Nucleus accumbens (tissue), 56 donors: ENCODE results near the gene HYAL1.
"Not testable (repeated sequence)": the region's sequence is repeated elsewhere in the genome, so short reads cannot be mapped to it uniquely, and the experiment has no call there.

Experiments
- DNase-seq, 56 donors: peaks; one replicate each; lab custom pipeline; 2025; lab: John Stamatoyannopoulos, UW

HYAL1 gene

DNA sequence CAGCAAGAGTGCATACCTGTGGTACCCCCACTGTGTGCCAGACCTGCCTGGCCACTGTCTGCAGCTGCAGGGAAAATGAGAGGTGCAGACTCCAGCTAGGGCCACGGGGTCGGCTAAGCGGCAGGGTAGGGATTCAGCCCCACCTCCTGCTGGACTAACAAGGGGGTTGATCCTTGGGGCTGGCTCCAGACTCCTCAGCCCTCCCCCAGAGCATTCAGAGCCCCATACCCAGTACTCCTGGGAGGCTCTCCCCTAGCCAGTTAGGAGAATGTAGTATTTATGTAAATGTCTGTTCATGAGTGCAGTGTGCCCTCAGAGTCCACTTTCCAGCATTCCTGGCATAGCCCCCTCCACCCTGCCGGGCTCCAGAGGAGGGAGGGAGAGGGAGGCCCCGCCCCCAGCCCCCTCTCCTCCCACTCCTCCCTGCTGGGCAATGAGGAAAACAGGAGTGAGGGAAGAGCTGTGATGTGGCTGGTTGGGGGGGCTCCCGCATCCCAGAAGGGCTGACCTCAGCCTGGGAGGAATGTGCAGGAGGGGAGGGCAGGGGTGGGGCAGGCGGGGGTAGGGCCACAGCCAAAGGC lies 38.9 kb downstream of the HYAL1 start:
- DNase-seq = peak in 52 of 56 donors; percentile 34 to 88 (median 74)

DNA sequence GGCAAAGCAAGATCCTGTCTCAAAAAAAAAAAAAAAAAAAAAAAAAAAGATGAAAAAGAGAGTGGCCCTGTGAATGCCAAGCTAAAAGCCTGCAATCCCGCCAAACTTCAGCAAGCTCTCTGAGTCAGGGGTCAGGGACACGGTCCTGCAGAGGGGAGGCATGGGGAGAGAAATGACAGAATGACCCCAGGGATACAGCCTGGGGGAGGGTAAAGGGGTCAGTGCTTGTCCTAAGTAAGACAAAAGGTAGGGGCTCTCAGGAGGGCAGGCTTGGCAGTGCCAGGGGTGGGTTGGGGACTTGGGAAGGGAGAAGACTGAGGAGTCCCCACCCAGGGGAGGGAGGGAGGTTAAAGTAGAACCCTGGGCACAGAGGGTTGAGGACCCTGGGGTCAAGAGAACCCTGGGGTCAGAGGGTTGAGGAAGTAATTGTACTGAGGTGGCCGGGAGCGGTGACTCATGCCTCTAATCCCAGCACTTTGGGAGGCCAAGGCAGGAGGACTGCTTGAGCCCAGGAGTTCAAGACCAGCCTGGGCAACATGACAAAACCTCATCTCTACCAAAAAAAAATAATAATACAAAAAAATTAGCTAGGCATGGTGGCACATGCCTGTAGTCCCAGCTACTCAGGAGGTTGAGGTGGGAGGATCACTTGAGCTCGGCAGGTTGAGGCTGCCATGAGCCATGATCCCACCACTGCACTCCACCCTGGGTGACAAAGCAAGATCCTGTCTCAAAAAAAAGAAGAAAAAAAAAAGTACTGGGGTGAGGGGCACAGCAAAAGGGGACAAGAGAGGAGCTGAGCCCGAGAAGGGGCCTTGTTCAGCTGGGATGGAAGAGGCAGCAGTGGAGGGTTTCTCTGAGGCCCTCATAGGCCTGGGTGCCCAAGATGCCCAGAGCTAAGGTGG lies 39.6 kb downstream of the HYAL1 start:
- DNase-seq = peak in 1 of 56 donors; percentile 47

DNA sequence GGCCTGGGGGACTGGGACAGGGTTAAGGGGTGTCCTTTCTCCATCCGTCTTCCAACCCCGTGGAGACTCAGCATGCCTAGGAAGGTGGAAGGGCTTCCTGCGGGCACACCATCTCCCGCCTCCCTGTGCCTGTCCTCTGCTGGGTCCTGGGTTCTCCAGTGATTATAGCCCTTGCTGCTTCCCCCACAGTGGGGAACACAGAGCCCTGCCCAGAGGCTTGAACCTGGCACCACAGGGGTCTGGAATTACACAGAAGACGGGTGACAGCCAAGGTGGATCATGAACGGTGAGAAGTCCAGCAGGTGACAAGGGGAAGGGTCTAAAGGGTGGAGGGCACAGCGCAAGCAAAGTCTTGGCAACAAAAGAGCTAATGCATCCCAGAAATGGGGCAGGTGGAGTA lies 40.6 kb downstream of the HYAL1 start:
- no peak for DNase-seq

DNA sequence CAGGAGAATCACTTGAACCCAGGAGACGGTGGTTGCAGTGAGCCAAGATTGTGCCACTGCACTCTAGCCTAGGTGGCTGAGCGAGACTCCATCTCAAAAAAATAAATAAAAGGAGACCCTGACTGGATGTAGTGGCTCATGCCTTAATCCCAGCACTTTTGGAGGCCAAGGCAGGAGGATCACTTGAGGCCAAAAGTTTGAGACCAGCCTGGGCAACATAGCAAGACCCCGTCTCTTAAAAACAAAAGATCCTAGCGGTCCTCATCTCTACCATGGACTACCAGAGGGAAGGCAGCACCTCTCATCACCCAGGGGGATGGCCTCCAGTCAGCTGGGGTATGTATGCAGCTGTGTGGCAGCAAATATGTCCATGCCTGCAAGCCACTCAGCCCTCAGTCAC lies 41.2 kb downstream of the HYAL1 start:
- DNase-seq = not testable (repeated sequence)

DNA sequence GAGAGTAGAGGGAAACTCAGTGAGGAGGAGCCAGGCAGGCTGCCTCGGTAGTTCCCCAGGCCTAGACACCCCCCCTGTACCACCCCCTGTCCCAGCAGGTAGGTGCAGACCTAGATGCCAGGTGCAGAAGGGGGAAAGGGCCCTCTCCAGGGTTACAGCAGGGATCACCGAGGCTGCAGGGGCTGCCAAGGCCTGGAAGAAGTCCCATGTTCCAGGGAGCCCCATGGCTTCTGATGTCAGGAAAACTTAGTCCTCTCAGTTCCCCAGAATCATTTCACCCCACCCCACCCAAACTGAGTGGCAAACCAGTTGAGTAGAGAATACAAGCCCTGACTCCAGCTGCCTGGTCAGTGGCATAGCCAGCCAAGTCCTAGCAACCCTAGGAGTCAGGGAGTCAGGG lies 41.9 kb downstream of the HYAL1 start:
- peak in 3 of 56 donors; percentile 16 to 46 (median 37) for DNase-seq

DNA sequence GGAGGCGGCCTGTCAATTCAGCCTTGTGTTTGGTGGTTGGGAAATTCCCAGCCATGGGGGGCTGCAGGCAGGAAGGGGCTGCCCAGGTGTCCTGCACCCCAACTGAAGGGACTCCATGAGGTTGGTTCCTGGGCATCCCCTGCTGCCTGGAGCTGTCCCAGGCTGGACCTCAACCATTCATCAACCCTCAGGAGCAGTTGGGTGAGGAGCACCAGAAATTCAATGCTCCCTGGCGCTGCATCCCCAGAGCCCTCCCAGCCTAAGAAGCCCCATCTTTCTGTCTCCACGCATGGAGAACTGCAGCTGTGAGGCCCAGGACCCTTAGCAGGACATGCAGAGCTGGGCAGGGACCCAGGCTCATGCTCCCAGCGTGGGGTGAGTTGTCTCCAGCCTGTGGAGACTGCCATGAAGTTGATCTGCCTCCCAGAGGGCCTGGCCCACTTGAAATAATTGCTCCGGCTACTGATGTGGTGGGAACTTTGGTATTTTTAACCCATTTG lies 42.4 kb downstream of the HYAL1 start:
- peak in 4 of 56 donors; percentile 47 to 65 (median 60) for DNase-seq

DNA sequence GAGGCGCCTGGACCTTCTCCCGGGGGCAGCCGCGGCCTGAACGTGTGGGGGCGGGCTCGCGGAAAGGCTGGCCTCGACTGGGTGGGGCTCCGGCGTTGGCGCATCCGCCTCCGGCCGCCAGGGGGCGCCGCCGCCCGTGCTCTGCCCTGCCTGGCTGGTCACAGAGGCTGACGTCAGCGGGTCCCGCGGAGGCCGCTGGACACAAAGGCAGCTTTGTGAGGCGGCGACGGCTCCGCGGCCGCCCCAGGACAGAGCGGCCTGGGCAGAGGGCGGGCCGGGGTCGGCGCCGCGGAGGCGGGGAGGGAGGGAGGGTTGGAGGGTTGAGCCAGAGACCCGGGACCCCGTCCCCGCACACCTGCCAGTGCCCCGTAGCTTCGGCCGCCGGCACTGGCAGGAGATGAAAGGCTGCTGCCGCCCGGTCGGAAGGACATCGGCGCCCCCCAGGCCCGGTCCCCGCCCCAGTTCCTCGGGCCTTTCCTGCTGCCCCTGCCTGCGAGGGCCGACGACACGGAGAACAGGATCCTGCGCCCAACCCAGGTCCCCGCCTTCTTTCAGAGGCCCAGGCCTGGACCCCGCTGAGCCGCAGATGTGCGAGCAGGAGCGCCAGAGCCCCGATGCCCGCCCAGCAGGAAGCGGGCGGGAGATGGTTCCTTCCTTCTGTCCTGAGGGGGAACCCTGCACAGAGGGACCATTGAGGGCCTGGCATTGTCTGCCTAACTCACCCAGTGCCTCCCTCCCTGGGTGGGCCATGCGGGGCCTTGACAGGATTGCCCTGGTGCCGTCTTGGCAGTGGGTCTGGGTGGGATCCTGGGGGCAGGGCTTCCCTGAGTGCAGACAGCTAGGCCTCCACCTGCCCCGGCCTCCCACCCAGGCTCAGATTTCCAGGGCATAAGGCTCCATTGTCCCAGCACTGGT lies 43.1 kb downstream of the HYAL1 start:
- DNase-seq = peak in 55 of 56 donors; percentile 57 to 97 (median 91)

DNA sequence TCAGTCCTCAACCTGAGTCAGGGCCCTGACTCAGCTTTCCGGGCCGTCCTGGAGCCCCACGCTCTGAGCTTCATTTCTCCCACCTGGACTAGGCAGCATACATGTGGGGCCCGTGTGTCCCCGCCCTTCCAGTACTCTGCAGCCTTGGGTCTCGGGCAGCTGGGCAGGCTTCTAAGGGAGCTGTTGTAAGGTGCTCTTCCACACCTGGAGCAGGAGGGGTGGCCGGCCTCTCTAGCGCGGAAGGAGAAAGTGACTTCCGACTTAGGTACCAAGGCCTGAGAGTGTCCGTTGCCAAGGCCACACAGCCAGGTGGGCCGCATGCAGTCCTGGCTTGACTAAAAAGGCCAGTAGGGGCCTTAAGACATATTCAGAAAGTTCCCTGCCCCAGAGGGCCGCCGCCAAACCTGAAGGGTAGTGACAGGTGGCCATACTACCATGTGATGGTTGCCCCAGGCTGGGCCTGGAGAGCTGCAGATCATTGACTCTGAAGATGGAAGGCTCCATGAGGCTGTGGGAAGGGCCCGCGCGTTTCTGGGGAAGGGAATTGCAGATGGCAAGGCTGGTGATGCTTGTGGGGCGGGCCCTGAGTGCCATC lies 43.8 kb downstream of the HYAL1 start:
- peak in 1 of 56 donors; percentile 58 for DNase-seq

DNA sequence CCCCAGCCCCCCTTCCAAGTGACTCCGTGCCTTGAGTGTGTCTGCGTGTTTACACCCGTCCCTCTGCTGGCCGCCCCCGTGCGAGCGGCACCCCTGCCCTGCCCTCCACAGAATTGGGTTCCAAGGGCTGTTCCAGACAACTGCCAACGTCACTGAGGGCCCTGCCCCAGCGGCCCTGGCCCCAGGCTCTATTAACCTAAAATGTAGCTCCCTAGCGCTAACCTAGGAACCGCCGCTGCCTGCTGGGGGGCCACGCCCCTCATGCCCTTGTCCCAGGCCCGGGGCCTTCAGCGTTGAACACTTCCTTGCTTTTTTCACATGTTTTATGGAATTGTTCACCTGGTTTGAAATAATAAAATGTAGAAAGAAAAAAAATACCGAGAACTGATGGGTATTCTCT lies 44.4 kb downstream of the HYAL1 start:
- DNase-seq = peak in 3 of 56 donors; percentile 17 to 52 (median 19)

DNA sequence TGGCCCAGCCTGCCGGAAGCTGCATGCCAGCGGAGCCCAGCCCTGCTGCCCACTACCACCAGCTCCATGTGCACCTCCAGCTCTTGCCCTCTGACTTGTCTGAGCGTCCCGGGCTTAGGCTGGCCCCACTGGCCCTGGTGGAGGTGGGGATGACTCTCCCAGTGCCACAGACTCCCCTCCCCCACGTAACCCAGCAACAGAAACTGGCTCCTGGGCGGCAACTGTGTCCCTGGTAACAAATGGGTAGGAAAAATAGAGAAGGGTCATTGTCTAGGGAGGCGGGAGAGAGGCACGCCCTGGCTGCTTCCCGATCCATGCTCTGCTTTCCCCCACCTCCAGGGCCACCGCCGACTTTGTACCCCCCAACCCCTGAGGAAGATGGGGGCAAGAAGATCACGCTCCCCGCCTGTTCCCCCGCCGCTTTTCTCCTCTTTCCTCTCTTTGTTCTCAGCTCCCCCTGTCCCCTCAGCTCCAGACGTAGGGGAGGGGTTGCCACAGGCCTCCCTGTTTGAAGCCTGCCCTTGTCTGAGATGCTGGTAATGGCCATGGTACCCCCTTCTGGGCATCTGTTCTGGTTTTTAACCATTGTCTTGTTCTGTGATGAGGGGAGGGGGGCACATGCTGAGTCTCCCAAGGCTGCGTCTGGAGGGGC lies 45.2 kb downstream of the HYAL1 start:
- DNase-seq = peak in 6 of 56 donors; percentile 14 to 48 (median 28)

DNA sequence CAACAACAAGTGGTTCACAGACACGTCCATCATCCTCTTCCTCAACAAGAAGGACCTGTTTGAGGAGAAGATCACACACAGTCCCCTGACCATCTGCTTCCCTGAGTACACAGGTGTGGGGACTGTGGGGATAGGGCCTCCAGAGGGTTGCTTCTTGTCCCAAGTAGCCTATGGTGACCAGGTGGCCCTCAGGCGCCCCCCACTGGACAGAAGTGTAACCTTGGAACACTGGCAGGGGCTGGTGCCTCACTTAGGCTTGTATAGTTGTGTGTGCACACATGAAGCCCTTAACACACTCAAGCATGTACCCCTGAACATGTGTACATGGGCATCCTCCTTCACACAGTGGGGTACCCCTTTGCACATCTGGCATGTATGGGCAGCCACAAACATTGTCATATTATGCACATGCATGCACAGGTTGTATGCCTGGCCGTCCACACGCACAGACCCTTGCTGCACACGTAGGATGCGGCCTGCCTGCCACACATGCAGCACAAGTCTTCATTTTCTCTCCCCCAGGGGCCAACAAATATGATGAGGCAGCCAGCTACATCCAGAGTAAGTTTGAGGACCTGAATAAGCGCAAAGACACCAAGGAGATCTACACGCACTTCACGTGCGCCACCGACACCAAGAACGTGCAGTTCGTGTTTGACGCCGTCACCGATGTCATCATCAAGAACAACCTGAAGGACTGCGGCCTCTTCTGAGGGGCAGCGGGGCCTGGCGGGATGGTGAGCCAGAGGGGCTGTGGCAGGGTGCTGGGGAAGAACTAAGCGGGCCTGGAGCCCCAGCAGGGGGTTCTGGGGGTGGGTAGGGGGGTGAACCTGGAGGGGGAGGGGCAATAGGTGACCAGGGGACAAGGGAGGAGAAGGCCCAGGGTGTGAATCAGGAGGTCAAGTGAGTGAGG lies 46.1 kb downstream of the HYAL1 start:
- peak in 9 of 56 donors; percentile 10 to 60 (median 27) for DNase-seq

DNA sequence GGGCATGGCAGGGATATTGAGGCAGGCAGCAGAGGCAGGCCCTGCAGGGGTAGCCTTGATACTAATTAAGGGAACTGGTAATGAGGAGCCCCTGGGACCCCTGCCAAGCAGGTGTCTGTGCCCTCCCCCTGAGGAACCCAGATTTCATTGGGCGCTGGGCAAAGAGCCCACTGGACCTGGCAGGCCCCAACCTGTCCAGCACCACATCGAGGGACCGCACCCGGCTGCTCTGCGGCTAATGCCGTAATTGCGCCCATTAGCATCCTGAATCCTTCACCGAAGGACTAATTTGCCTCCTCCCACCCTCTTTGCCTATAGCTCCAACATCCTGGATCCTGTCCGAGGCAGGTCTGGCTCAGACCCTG lies 48.1 kb downstream of the HYAL1 start:
- no peak for DNase-seq

DNA sequence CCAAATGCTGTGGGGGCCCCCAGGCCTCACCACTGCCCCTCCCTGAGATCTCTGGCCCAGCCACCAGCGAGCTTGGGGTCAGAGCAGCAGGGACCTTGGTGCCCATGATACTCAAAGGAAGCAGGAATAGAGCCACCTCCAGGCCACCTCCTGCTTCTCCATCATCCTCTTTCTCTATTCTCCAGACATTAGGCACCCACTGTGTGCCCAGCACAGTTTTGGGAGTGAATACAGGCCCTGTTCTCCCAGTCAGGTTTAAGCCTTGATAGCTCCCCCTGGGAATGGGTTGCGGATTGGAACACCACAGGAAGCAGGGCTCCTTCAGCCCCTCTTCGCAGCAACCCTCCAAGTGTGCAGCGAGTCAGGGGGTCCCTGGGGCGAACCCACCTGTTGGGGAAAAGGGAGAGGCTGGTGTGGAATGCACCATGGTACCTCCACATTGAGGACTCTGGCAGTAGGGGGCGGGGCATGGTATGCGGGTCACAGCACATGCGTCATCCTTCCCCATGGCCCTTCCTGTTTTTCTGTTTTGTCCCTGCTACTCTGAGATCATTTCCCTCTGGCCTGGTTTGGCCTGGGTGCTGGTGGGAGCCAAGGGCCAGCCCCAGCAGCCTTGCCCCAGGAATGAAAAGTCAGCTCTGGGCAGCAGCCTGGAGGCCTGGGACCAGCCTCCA lies 48.7 kb downstream of the HYAL1 start:
- DNase-seq = peak in 4 of 56 donors; percentile 18 to 47 (median 26)

DNA sequence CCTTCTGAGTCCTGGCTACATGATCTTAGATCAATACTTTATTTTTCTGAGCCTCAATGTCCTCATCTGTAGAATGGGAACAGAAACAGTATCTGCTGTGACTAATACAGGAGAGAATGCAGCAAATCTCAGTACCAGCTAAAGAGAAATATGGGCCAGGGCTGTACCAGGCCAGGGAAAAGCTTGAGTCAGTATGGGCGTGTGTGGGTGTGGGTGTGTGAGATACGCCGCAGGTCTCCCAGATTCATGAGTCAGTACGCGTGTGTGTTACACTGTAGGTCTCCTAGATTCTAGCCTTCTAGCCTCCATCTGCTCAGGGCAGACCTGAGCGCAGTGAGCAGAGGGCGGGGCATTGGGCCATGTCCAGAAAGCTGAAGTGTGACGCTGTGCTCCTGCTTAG lies 52.2 kb downstream of the HYAL1 start:
- DNase-seq = peak in 4 of 56 donors; percentile 13 to 46 (median 36)

DNA sequence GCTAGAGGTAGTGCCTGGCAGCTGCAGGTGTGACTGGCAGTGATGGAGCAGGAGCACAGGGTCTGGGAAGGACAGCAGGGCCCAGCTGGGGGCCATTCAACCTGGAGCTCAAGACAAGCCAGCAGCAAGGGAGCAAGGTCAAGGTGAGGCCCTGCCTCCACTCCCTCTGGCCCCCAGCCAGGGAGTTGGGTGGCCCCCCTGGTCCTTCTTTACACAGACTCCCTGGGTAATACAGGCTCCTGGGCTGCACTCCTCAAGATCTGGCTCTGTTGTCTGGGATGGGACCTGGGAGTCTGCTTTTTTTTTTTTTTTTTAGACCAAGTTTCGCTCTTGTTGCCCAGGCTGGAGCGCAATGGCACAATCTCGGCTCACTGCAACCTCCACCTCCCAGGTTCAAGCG lies 52.9 kb downstream of the HYAL1 start:
- no peak for DNase-seq
